Chondrocyte (in vitro differentiated cells): ENCODE measurements around the gene ZFHX2. TPM values are rescaled to one million over a fixed set of nuclear protein-coding genes. Genes with fewer than 3 reads are reported as not detected.

Experiments
- DNase-seq: peaks from one replicate; pipeline ENCODE4 v3.0.0; 2021; ENCODE audit warnings: mixed read lengths, low spot score
- H3K27ac Mint-ChIP-seq: one replicate; pipeline ENCODE4 v1.8.0; 2021; ENCODE audit warnings: mild to moderate bottlenecking, moderate library complexity, mixed read lengths; ENCODE audit not compliant: unreplicated experiment
- H3K27me3 Mint-ChIP-seq: 2 replicates; pipeline ENCODE4 v1.8.0; 2021; ENCODE audit warnings: low read depth, mixed read lengths
- H3K36me3 Mint-ChIP-seq: 2 replicates; pipeline ENCODE4 v1.8.0; 2021; ENCODE audit warnings: low read depth, mixed read lengths
- H3K4me1 Mint-ChIP-seq: 2 replicates; pipeline ENCODE4 v1.8.0; 2021; ENCODE audit warnings: low read depth, mild to moderate bottlenecking, mixed read lengths
- H3K4me3 Mint-ChIP-seq: one replicate; pipeline ENCODE4 v1.8.0; 2021; ENCODE audit warnings: mild to moderate bottlenecking, moderate library complexity, mixed read lengths; ENCODE audit not compliant: unreplicated experiment
- H3K9me3 Mint-ChIP-seq: 2 replicates; pipeline ENCODE4 v1.8.0; 2021; ENCODE audit warnings: low read depth, mixed read lengths
- total RNA-seq: library from RNA; stranded (reverse); gene quantifications from 3 replicates; pipeline ENCODE4 v1.2.1, GENCODE V29; 2021
- TF ChIP-seq, protein P1 (sequence below): fragments of 200-600 bp; sonication (generic); IDR thresholded peaks from 2 replicates; pipeline ENCODE4 v1.5.0; 2021; ENCODE audit warnings: antibody characterized with exemption, mild to moderate bottlenecking, moderate library complexity

The ZFHX2 gene
- total RNA-seq, 1 donor from 2014 or later: 11.8 TPM

DNA sequence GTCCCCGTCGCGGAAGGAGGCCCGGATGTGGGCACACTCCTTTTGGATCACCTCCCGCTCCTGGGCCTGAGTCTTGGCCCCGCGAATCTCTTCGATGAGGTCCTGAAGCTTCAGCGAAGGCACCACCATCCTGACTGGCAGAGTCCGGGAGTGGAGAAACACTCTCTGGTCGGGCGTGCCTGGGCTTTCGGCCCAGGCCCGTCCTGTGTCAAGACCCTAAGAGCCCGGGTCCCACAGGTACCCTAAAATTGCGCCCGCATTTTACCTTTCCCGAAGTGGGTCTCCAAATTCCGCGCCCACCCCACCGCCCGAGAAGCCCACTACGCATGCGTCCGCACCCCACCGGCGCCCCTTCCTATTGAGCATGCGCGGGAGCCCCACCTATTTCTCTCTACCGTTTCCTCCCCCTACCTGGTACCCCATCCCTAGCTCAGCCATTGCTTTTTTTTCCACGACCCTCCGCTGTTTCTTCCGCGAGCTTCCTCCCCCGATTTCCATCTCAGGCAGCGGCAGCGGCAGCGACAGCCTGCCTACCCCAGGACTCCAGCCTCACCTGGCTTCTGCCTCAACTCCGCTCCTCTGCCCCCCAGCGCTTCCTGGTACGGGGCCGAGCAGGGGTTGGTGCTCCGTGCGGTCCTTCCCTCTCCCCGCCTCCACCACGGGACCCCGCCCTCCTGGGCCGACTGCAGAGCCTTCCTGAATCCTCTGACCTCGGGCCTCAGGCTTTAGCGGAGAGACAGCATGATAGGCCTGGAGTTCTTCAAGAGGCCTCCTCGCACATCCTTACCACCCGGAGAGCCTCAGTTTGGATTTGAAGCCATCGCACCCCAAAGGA is 15.8 kb upstream of the ZFHX2 start, which contains the start of gene AP1G2:
Gene AP1G2, minus strand, starts transcription at position 606 of the 835 bp plus-strand sequence. Its CDS starts 477 bp downstream, at position 129.
- H3K4me1 Mint-ChIP-seq: peaks cover 21% of the 10 kb centered on the region
- TF ChIP-seq, protein P1, sequence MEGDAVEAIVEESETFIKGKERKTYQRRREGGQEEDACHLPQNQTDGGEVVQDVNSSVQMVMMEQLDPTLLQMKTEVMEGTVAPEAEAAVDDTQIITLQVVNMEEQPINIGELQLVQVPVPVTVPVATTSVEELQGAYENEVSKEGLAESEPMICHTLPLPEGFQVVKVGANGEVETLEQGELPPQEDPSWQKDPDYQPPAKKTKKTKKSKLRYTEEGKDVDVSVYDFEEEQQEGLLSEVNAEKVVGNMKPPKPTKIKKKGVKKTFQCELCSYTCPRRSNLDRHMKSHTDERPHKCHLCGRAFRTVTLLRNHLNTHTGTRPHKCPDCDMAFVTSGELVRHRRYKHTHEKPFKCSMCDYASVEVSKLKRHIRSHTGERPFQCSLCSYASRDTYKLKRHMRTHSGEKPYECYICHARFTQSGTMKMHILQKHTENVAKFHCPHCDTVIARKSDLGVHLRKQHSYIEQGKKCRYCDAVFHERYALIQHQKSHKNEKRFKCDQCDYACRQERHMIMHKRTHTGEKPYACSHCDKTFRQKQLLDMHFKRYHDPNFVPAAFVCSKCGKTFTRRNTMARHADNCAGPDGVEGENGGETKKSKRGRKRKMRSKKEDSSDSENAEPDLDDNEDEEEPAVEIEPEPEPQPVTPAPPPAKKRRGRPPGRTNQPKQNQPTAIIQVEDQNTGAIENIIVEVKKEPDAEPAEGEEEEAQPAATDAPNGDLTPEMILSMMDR: peak; percentile 45
- H3K4me3 Mint-ChIP-seq: peak within 1 kb of the TSS; percentile 97
- no peaks in the 10 kb centered on the region for H3K9me3 Mint-ChIP-seq
- DNase-seq: peak; percentile 92
- H3K36me3 Mint-ChIP-seq: no peaks in the 10 kb centered on the region
- peak within 1 kb of the TSS; percentile 73 for H3K27ac Mint-ChIP-seq
- peaks cover 15% of the 10 kb centered on the region for H3K27me3 Mint-ChIP-seq

DNA sequence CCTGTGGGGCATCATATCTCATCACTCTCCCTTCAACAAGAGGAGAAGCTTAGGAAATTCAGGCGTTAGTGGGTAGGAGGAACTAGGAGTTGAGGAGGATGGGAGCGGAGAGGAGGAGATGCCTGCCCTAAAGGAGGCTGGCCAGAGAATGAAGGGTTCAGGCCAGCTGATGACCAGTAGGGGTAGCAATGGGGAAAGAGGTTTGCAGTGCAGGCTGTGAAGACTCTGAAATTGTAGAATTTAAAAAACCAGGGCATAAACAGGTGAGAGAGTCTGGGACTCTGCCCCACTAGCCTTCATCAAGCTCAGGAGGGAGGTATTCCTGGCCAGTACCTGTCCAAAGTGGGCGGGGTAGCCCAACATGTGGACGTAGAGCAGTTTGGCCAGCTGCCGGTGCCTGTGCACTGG is 15.2 kb upstream of the ZFHX2 start:
- H3K4me3 Mint-ChIP-seq: peak overlapping the region; percentile 97
- no peaks in the 10 kb centered on the region for H3K9me3 Mint-ChIP-seq
- no peak overlapping the region for H3K27ac Mint-ChIP-seq
- peaks cover 21% of the 10 kb centered on the region for H3K4me1 Mint-ChIP-seq
- H3K27me3 Mint-ChIP-seq: peaks cover 9% of the 10 kb centered on the region
- TF ChIP-seq, protein P1: peak; percentile 67
- no peaks in the 10 kb centered on the region for H3K36me3 Mint-ChIP-seq
- DNase-seq: no peak

DNA sequence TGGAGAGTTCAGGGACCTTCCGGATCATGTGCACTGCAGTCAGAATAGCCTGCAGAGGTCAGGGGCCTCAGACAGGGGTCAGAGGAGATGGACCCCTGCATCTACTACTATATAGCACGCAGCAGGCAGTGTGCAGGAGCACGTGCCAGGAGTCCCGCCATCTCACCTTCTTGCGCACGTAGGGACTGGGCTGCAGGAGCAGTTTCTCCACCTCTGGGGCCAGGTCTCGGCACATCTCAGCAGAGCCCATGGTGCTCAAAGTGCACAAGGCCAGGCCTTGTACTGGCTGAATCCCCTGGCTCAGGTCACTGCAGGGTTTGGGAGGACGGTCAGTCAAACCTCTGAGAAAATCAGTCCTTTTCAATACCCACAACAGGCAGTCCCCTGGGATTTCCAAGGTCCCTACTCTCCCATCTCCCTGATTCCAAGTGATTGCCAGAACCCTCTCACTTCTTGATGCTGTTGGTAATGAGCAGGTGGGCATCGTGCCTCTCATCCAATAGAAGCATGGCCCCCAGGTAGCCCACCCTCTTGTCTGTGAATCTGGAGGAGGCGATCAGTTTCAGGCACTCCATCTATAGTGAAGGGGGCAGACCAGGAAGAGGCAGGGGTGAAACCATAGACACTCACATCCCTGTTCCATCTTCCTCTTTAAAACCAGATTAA is 14.7 kb upstream of the ZFHX2 start:
- peak overlapping the region; percentile 97 for H3K4me3 Mint-ChIP-seq
- no peaks in the 10 kb centered on the region for H3K36me3 Mint-ChIP-seq
- TF ChIP-seq, protein P1: no peak
- peaks cover 6% of the 10 kb centered on the region for H3K27me3 Mint-ChIP-seq
- DNase-seq: peak; percentile 79
- no peaks in the 10 kb centered on the region for H3K9me3 Mint-ChIP-seq
- peaks cover 21% of the 10 kb centered on the region for H3K4me1 Mint-ChIP-seq
- no peak overlapping the region for H3K27ac Mint-ChIP-seq

DNA sequence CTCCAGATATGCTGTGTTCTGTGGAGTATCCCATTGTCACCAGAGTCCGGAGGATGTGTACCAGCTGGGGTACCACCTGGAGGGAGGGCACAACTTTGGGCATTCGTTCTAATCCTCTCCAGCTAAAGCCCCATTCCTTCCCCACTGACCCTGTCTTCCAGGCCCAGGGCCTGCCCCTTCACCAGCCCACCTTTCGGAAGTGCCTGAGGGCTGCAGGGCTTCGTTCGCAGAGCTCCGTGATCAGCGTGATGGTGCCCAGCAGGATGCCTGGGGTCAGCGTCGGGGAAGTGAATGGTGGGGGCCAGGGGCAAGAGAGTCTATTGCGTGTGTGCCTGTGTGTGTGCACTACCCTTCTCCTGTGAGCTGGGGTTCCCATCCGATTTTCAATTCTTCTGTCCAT is 14.1 kb upstream of the ZFHX2 start:
- H3K4me1 Mint-ChIP-seq: peaks cover 21% of the 10 kb centered on the region
- peak; percentile 49 for DNase-seq
- H3K27me3 Mint-ChIP-seq: peaks cover 6% of the 10 kb centered on the region
- no peaks in the 10 kb centered on the region for H3K36me3 Mint-ChIP-seq
- no peaks in the 10 kb centered on the region for H3K9me3 Mint-ChIP-seq
- TF ChIP-seq, protein P1: no peak
- H3K27ac Mint-ChIP-seq: no peak overlapping the region
- no peak overlapping the region for H3K4me3 Mint-ChIP-seq

DNA sequence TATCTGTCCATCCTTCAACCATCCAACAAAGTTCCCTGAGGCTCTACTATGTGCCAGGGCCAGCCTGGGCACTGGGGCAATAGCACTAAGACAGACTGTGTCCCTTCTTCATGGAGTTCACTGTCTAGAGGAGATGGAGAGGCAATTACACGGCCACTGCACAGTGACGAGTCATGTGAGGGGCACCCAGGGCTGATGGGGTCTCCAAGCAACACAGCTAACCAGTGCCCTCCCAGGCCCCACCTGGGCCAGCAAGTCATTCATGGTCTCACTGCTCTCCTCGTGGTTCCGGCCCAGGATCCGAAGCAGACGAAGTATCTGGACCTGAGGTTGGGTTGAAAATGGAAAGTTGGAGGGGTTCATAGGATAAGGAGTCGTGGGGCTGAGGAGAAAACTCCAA is 13.3 kb upstream of the ZFHX2 start:
- Mint-ChIP-seq H3K4me1 (peaks cover 21% of the 10 kb centered on the region), H3K27me3 (peaks cover 3% of the 10 kb centered on the region), H3K36me3 (peaks cover 4% of the 10 kb centered on the region), H3K27ac (no peak overlapping the region), H3K9me3 (no peaks in the 10 kb centered on the region), H3K4me3 (no peak overlapping the region)
- TF ChIP-seq, protein P1: no peak
- peak; percentile 75 for DNase-seq
